Activated naive CD8-positive, alpha-beta T cell treated with anti-CD3 and anti-CD28 coated beads for 36 hours (primary cell): Measurements from ENCODE around the gene G6PC2. TPM values are rescaled to one million over a fixed set of nuclear protein-coding genes. Genes with fewer than 3 reads are reported as not detected.
A peak's percentile ranks its signal among the peaks of the same experiment; 100 is the strongest.
"Not testable (repeated sequence)": the region's sequence is repeated elsewhere in the genome, so short reads cannot be mapped to it uniquely, and the experiment has no call there.

Source experiments
- DNase-seq: peaks from one replicate; pipeline ENCODE4 v3.0.0; 2021
- H3K27ac Mint-ChIP-seq: one replicate; pipeline ENCODE4 v1.8.0; 2022; ENCODE audit warnings: mild to moderate bottlenecking, moderate library complexity, mixed read lengths
- H3K27me3 Mint-ChIP-seq: one replicate; pipeline ENCODE4 v1.8.0; 2022; ENCODE audit warnings: mild to moderate bottlenecking, mixed read lengths
- H3K36me3 Mint-ChIP-seq: one replicate; pipeline ENCODE4 v1.8.0; 2021; ENCODE audit warnings: mild to moderate bottlenecking, mixed read lengths
- H3K4me1 Mint-ChIP-seq: one replicate; pipeline ENCODE4 v1.8.0; 2021; ENCODE audit warnings: mixed read lengths
- H3K4me3 Mint-ChIP-seq: one replicate; pipeline ENCODE4 v1.8.0; 2022; ENCODE audit warnings: mild to moderate bottlenecking, moderate library complexity, mixed read lengths
- H3K9me3 Mint-ChIP-seq: one replicate; pipeline ENCODE4 v1.8.0; 2022; ENCODE audit warnings: mixed read lengths
- total RNA-seq, 2 experiments: library from RNA; stranded (reverse); gene quantifications; one replicate each; pipeline ENCODE4 v1.2.3, GENCODE V29; 2021

The G6PC2 gene, protein sequence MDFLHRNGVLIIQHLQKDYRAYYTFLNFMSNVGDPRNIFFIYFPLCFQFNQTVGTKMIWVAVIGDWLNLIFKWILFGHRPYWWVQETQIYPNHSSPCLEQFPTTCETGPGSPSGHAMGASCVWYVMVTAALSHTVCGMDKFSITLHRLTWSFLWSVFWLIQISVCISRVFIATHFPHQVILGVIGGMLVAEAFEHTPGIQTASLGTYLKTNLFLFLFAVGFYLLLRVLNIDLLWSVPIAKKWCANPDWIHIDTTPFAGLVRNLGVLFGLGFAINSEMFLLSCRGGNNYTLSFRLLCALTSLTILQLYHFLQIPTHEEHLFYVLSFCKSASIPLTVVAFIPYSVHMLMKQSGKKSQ
- not detected for total RNA-seq

DNA sequence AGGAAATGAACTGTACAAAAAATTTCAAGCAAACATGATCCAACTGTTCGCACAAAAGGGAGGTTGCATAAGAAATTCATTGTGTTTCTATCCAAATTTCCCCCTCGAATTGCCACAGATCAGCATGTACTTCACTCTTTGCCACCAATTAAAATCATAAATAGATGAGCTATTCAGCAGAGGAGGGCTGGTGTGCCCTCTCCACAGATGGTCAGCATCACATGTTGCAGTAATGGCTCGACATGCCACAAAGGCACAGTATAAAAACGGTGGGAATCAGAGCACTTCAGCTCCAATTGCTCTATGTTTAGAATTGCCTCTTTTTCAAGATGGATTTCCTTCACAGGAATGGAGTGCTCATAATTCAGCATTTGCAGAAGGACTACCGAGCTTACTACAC, at the start of gene G6PC2:
TSS of gene G6PC2 (plus strand) at position 289 of the 400 bp plus-strand sequence. CDS start at position 330, 41 bp downstream.
- H3K4me1 Mint-ChIP-seq = no peaks in the 10 kb centered on the region
- H3K27ac Mint-ChIP-seq = no peak within 1 kb of the TSS
- no peaks in the 10 kb centered on the region for H3K9me3 Mint-ChIP-seq
- no peaks in the 10 kb centered on the region for H3K36me3 Mint-ChIP-seq
- H3K27me3 Mint-ChIP-seq = no peaks in the 10 kb centered on the region
- H3K4me3 Mint-ChIP-seq = no peak within 1 kb of the TSS
- DNase-seq = no peak

DNA sequence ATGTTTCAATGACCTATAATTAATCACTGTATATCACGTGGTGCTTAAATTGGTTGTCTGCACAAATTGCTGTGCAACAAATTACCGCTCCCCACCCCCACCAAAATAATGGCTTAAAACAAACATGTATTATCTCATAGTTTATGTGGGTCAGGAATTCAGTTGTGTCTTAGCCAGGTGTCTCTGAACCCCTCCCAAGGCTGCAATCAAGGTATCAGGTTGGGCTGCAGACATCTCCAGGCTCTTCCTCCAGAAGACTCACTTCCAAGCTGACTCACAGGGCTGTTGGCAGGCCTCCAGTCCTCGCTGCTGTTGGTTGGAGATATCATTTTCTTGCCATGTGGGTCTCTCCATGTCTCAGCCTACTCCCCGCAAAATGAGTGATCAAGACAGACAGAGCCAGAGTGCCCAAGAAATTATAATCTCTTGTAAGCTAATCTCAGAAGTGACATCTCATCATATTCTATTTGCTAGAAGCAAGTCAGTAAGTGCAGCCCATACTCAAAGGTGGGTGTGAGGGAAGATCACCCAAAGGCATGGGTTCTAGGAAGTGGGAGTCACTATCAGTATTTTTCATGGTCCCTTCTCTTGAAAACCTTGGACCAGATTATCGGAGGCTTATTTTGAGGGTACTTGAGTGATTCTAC, 49.3 kb upstream of the G6PC2 start:
- H3K4me3 Mint-ChIP-seq = no peak overlapping the region
- no peaks in the 10 kb centered on the region for H3K9me3 Mint-ChIP-seq
- H3K36me3 Mint-ChIP-seq = peaks cover 15% of the 10 kb centered on the region
- no peaks in the 10 kb centered on the region for H3K27me3 Mint-ChIP-seq
- no peak overlapping the region for H3K27ac Mint-ChIP-seq
- H3K4me1 Mint-ChIP-seq = peaks cover 3% of the 10 kb centered on the region
- DNase-seq = no peak

DNA sequence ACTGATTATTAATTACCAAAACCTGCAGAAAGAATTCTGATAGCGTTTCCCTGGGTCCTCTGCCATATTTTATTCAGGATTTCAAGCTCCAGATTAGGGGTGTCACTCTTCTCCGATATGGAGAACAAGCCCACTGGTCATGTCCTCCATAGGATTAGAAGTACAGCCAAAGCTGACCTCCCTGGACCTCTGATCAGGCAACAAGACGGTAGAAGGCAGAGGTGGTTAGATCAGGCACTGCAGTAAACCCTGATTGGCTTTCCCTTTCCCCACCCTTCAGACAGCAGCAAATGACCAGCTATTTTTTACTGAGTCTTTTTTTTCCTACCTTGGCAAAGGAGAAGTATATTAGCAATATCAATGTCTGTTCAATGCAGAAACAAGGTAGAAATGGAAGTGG, 48.6 kb upstream of the G6PC2 start:
- DNase-seq = no peak
- no peak overlapping the region for H3K27ac Mint-ChIP-seq
- H3K4me1 Mint-ChIP-seq = peaks cover 3% of the 10 kb centered on the region
- H3K36me3 Mint-ChIP-seq = peaks cover 15% of the 10 kb centered on the region
- no peaks in the 10 kb centered on the region for H3K27me3 Mint-ChIP-seq
- no peaks in the 10 kb centered on the region for H3K9me3 Mint-ChIP-seq
- H3K4me3 Mint-ChIP-seq = no peak overlapping the region

DNA sequence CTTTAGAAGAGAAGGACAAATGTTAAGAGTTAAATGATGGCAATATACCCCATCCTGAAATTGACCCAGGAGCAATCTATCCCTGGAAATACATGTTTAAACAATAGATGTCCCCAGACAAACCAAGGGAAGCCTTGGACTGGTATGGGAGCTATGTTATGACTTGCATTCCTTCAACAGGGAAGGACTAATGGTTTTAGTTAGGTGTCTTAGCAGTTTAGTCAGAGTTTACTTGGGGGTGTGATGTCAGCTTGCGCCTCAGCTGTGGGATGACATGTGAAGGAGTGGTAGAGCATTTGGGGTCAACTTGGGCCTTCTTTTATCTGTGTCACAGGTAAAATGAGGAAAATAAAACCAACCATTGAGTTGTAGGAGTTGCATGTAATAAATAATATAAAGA, 47.6 kb upstream of the G6PC2 start:
- Mint-ChIP-seq H3K27me3 (no peaks in the 10 kb centered on the region), H3K4me3 (no peak overlapping the region), H3K4me1 (peaks cover 3% of the 10 kb centered on the region), H3K36me3 (peaks cover 15% of the 10 kb centered on the region), H3K27ac (no peak overlapping the region), H3K9me3 (no peaks in the 10 kb centered on the region)
- DNase-seq = no peak

DNA sequence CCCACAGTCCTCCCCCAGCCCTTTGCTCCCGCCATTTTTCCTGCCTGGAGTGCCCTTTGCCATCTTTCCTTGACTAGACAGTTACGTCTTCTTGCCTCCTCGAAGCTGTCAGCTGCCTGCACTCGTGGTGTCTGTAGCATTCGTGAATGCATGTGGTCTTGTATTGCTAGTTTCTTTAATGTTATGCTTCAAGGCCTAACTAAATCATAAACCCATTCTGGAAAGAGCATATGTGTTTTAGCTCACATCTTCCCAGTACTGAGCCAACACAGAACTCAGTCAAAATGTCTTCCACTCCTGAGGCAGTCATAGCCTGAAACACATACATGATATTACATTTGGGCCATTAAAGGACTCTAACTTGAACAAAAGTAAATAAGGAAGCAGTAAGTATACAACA, 46.4 kb upstream of the G6PC2 start:
- Mint-ChIP-seq H3K9me3 (no peaks in the 10 kb centered on the region), H3K4me1 (peaks cover 3% of the 10 kb centered on the region), H3K27me3 (no peaks in the 10 kb centered on the region), H3K36me3 (peaks cover 15% of the 10 kb centered on the region), H3K4me3 (no peak overlapping the region), H3K27ac (no peak overlapping the region)
- no peak for DNase-seq

DNA sequence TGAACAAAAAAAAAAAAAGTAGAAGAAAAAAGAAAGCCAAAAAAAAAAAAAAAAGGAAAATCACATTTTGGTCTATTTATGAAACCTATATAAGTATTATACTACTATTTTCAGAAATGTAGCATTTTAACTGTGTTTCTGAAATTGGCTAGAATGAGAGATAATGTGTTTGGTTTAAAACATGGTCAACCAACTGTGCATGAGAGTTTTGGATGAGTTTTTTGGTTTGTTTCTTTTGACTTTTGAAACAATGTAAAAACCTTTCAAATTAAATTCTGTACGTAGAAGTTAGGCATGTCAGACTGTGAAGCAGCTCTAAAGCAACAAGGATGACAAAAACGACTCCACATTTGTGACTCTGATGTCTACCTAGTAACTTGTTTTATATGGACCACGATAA, 45.5 kb upstream of the G6PC2 start:
- Mint-ChIP-seq H3K27ac (no peak overlapping the region), H3K4me3 (no peak overlapping the region), H3K9me3 (no peaks in the 10 kb centered on the region), H3K4me1 (no peaks in the 10 kb centered on the region), H3K27me3 (no peaks in the 10 kb centered on the region), H3K36me3 (peaks cover 15% of the 10 kb centered on the region)
- DNase-seq = no peak

DNA sequence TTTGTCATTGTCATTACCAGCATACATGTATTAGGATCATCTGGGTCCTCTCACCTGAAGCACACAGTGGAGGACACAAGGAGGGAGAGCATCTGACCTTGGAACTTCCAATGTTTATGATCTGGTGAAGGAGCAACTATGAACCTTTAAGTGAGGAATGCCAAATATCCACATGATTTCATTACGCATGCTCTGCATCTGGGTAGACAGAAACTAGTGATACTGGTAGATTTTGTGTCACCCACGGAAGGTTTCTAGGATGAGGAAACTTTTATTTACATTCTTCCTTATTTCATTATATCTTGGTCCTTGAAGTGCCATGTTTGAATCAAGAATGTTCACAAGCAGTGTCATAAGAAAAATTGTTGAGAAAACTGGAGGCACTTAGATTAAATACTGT, 42.9 kb upstream of the G6PC2 start:
- Mint-ChIP-seq H3K4me3 (no peak overlapping the region), H3K36me3 (peaks cover 16% of the 10 kb centered on the region), H3K27ac (no peak overlapping the region), H3K27me3 (no peaks in the 10 kb centered on the region), H3K4me1 (no peaks in the 10 kb centered on the region), H3K9me3 (no peaks in the 10 kb centered on the region)
- DNase-seq = no peak

DNA sequence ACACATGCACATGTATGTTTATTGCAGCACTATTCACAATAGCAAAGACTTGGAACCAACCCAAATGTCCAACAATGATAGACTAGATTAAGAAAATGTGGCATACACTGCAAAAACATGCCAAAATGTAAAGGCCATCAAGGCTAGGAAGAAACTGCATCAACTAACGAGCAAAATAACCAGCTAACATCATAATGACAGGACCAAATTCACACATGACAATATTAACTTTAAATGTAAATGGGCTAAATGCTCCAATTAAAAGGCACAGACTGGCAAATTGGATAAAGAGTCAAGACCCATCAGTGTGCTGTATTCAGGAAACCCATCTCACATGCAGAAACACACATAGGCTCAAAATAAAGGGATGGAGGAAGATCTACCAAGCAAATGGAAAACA, 33.9 kb upstream of the G6PC2 start:
- H3K4me1 Mint-ChIP-seq, DNase-seq, H3K27me3 Mint-ChIP-seq, H3K27ac Mint-ChIP-seq, H3K4me3 Mint-ChIP-seq: not testable (repeated sequence)
- Mint-ChIP-seq H3K9me3 (peaks cover 13% of the 10 kb centered on the region), H3K36me3 (peaks cover 59% of the 10 kb centered on the region)

DNA sequence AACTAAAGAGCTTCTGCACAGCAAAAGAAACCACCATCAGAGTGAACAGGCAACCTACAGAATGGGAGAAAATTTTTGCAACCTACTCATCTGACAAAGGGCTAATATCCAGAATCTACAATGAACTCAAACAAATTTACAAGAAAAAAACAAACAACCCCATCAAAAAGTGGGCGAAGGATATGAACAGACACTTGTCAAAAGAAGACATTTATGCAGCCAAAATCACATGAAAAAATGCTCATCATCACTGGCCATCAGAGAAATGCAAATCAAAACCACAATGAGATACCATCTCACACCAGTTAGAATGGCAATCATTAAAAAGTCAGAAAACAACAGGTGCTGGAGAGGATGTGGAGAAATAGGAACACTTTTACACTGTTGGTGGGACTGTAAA, 30.7 kb upstream of the G6PC2 start:
- H3K4me1 Mint-ChIP-seq, H3K4me3 Mint-ChIP-seq, H3K27me3 Mint-ChIP-seq, H3K27ac Mint-ChIP-seq, DNase-seq: not testable (repeated sequence)
- Mint-ChIP-seq H3K9me3 (peaks cover 13% of the 10 kb centered on the region), H3K36me3 (peaks cover 45% of the 10 kb centered on the region)

DNA sequence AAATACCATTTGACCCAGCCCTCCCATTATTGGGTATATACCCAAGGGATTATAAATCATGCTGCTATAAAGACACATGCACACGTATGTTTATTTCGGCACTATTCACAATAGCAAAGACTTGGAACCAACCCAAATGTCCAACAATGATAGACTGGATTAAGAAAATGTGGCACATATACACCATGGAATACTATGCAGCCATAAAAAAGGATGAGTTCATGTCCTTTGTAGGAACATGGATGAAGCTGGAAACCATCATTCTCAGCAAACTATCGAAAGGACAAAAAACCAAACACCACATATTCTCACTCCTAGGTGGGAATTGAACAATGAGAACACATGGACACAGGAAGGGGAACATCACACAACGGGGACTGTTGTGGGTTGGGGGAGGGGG, 30.3 kb upstream of the G6PC2 start:
- not testable (repeated sequence) for H3K4me3 Mint-ChIP-seq, H3K4me1 Mint-ChIP-seq, H3K27ac Mint-ChIP-seq, DNase-seq, H3K27me3 Mint-ChIP-seq
- Mint-ChIP-seq H3K36me3 (peaks cover 40% of the 10 kb centered on the region), H3K9me3 (peaks cover 12% of the 10 kb centered on the region)

DNA sequence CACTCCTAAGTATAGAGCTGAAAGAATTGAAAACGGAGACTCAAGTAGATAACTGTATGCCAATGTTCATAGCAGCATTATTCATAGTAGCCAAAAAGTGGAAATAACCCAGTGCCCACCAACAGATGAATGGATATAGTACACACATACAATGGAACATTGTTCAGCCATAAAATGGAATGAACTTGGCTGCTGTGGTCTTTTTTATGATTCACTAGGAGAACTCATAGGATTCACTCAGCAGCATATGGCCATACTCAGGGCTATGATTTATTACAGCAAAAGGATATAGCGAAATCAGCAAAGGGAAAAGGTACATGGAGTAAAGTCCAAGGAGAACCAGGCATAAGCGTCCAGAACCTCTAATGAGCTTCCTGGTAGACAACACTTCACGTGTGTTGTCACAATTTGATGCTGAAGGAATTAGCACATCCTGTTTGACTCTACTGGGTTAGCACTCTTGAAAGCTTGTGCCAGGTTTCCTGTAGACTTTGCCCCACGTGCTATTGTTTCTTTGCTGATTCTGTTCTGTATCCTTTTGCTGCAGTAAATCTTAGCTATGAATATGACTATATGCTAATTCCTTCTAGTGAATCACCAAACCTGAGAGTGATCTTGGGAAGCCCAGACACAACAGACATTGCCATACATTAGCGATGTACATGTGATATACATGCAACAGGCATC, 26.6 kb upstream of the G6PC2 start:
- Mint-ChIP-seq H3K9me3 (no peaks in the 10 kb centered on the region), H3K27me3 (no peaks in the 10 kb centered on the region), H3K36me3 (peaks cover 21% of the 10 kb centered on the region), H3K4me3 (no peak overlapping the region), H3K4me1 (no peaks in the 10 kb centered on the region), H3K27ac (no peak overlapping the region)
- no peak for DNase-seq

DNA sequence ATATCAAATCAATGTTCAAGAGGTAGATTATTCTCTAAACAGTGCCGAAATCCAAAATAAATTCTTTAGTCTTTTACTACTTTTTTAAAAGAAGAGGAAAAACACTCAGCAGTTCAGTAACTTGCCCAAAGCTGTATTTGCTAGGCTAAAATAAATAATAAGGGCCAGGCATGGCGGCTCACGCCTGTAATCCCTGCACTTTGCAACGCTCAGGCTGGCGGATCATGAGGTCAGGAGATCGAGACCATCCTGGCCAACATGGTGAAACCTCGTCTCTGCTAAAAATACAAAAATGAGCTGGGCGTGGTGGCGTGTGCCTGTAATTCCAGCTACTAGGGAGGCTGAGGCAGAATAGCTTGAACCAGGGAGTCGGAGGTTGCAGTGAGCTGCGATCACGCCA, 18.9 kb upstream of the G6PC2 start:
- not testable (repeated sequence) for H3K4me3 Mint-ChIP-seq, H3K4me1 Mint-ChIP-seq, DNase-seq, H3K27ac Mint-ChIP-seq, H3K27me3 Mint-ChIP-seq, H3K9me3 Mint-ChIP-seq
- peaks cover 21% of the 10 kb centered on the region for H3K36me3 Mint-ChIP-seq

DNA sequence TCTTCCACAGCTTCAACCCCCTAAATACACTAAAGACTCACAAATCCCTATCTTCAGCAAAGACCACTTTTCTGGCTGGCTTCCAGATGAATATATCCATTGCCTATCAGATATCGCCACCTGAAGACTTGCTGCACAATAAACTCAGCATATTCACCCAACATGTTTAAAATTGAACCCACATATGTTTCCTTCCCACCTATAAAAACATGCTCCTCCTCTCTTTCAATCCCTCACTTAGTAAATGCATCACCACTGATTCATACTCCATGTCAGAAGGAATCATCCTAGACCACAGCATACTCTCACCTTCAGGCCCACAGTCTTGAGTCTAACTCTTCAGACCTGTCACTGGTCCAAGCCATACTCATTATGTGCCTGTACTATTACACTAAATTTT, 16.1 kb upstream of the G6PC2 start:
- H3K27ac Mint-ChIP-seq = no peak overlapping the region

DNA sequence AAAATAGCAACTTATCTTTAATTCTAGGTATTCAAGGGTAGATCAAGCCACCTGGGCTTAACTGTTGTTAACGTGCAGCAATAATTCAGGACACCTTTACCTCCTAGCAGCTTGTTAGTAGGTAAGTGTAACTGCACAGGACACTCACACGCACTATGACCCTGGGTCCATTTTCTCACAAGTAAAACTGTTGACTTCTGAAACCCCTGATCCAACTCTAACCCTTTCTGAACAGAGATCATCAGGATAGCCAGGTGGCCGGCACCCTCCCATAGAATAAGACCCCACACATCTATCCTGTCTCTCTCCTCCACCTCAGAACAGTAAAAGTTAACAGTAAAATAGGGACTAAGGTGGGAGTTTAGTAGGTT, 11.5 kb upstream of the G6PC2 start:
- peaks cover 14% of the 10 kb centered on the region for H3K4me1 Mint-ChIP-seq
- H3K4me3 Mint-ChIP-seq = peak overlapping the region; percentile 93
- peaks cover 28% of the 10 kb centered on the region for H3K36me3 Mint-ChIP-seq
- peak overlapping the region; percentile 26 for H3K27ac Mint-ChIP-seq
- no peak for DNase-seq
- no peaks in the 10 kb centered on the region for H3K9me3 Mint-ChIP-seq
- peaks cover 21% of the 10 kb centered on the region for H3K27me3 Mint-ChIP-seq

More for the DNA sequence above, 16.1 kb upstream of the G6PC2 start:
- Mint-ChIP-seq H3K27me3 (no peaks in the 10 kb centered on the region), H3K36me3 (peaks cover 33% of the 10 kb centered on the region), H3K4me1 (peaks cover 9% of the 10 kb centered on the region), H3K4me3 (no peak overlapping the region), H3K9me3 (no peaks in the 10 kb centered on the region)
- DNase-seq = no peak

DNA sequence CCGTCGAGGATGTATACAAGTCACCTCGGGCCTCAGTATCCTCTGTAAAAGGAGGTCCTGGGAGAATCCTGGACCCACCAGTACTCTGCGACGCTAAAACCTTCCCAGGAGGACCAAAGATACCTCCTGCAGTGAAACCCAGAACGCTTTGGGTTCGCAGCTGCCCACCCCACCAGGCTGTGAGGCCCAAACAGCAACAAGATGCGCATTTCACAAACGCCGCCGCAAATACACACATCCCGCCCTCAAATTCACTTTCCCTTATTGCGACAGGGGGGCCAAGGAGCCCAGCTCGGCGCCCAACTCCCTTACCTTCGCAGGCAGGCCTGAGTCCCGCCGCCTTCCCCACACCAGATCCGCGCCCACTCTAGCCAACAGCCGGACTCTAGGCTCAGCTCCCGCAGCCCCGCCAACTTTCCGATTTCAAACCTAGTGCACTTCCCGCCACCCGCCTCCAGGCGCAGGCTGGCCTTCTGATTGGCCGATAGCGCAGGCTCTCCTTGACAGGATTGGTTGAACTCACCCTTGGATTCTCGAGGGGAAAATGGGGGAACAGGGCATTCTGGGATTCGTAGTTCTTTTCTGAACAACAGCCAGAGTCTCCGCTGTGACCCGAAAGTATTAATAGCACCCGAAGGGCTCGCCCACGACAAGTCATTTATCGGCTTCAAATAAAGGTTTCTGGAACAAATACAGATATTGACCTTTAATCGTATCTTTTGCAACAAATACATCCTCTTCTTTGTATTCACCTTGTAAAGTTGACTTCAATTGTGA, 10.9 kb upstream of the G6PC2 start, which contains the start of gene SPC25:
TSS of gene SPC25 (minus strand) at position 425 of the 777 bp plus-strand sequence. CDS start 911 bp downstream, outside the sequence.
- H3K27me3 Mint-ChIP-seq = peaks cover 21% of the 10 kb centered on the region
- no peaks in the 10 kb centered on the region for H3K9me3 Mint-ChIP-seq
- peaks cover 26% of the 10 kb centered on the region for H3K36me3 Mint-ChIP-seq
- DNase-seq = peak; percentile 88
- peak within 1 kb of the TSS; percentile 85 for H3K27ac Mint-ChIP-seq
- peaks cover 13% of the 10 kb centered on the region for H3K4me1 Mint-ChIP-seq
- H3K4me3 Mint-ChIP-seq = peak within 1 kb of the TSS; percentile 93
